Fibroblast of skin of abdomen (primary cell): Measurements from ENCODE around the gene CYSTM1.
A peak's percentile ranks its signal among the peaks of the same experiment; 100 is the strongest.
"Not testable (repeated sequence)": the region's sequence is repeated elsewhere in the genome, so short reads cannot be mapped to it uniquely, and the experiment has no call there.

ENCODE experiments used
- DNase-seq: peaks from one replicate; pipeline ENCODE4 v3.0.0-alpha.2; 2013

Gene CYSTM1

GRCh38 chr5:140178482-140179116, 3.6 kb downstream of the CYSTM1 start:
- DNase-seq = no peak

GRCh38 chr5:140181002-140181483, 6.1 kb downstream of the CYSTM1 start:
- DNase-seq = no peak

DNA sequence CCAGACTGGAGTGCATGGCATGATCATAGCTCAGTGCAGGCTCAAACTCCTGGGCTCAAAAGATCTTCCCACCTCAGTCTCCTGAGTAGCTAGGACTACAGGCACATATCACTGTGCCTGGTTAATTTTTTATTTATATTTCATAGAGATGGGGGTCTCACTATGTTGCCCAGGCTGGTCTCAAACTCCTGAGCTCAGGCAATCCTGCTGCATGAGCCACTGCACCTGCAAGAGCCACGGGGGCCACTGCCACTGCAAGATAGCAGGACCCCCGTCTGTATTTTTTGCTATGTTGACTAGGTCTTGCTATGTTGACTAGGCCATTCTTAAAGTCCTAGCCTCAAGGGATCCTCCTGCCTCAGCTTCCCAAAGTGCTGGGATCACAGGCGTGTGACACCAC, 6.5 kb downstream of the CYSTM1 start:
- DNase-seq = no peak

DNA sequence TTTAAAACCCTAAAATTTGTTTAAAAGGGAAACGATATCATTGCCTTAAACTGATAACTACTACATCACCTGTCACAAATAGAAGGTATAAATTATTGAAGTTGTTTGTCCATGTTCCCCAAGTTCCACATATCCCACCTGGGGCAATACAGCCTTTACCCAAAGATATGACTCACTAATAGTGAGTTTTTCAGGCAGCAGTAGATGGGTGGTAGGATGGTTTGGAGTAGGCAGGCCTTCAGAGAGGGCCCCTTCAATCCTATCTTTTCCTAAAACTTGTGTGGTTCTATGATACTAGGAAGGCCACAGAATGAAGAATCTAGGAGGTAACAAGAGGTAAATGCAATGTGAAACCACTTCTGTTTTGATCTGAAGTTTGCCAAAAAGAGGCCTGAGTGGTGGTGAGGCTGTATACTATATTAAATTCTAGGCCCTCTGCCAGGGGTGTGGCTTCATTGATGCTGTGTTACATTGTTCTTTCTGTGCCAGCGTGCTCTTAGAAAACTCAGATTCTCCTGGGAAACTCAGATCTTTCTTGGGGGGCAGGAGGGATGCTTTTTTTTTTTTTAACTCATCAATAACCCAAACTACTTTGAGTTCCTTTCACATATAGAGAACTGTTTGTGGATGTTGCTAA, 7.2 kb downstream of the CYSTM1 start:
- DNase-seq = peak; percentile 10

DNA sequence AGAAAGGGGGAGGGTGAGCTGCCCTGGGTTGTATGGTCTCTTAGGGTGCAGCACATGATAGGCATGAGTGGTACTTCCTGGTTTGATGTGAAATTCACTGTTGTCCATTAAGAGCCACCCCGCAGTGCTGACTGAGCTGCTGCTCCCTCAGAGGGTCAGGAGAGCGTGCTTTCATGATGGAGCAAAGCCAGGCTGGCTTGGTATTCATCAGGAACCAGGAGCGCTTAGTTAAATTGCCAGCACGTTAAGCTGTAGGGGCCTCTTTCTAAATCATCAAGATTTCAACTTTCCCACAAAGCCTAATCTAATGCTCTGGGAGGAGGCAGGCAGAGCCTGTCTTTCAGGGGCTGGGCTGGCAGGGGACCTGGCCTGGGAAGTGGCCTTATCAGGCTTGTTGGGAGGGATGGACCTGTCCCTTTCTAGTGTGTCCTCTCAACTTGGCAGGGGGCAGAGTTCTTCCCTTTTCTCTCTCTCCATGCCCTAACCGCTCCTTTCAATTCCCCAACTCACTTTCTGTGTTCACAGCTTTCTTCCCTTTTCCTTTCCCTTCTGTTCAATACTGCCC, 7.9 kb downstream of the CYSTM1 start:
- DNase-seq = peak; percentile 28

- no peak for DNase-seq
Measured at GRCh38 chr5:140185409-140185808, 10.4 kb downstream of the CYSTM1 start.

DNA sequence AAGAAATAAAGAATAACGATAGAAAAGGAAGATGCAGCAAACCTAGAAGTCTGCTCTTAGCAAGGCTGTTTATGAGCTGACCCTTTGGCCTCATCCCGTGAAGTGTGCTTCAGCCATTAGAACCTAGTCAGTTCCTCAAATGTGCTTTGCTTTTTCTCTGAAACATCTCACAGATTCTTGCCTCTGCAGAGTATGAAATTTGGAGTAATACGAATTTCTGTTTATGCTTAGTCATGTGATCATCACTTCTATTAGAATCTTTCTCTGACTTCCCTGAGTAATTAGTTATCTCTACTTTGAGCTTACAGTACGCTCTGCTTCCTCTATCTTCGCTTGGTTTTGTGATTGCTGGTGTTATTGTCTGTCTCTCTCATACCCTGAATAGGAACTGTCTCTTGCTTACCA, 11.3 kb downstream of the CYSTM1 start:
- DNase-seq = no peak

DNA sequence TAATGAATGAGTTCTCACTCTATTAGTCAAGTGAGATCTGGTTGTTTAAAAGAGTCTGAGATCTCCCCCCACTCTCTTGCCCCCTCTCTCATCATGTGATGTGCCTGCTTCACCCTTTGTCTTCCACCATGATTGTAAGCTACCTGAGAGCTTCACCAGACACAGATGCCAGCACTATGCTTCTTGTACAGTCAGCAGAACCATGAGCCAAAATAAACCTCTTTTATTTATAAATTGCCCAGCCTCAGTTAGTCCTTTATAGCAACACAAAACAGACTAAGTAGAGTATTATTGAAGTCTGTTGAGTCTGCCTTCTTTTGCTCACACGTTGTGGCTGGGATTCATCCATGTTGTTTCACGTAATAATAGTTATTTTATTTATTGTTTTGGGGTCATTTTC, 14.3 kb downstream of the CYSTM1 start:
- no peak for DNase-seq

DNA sequence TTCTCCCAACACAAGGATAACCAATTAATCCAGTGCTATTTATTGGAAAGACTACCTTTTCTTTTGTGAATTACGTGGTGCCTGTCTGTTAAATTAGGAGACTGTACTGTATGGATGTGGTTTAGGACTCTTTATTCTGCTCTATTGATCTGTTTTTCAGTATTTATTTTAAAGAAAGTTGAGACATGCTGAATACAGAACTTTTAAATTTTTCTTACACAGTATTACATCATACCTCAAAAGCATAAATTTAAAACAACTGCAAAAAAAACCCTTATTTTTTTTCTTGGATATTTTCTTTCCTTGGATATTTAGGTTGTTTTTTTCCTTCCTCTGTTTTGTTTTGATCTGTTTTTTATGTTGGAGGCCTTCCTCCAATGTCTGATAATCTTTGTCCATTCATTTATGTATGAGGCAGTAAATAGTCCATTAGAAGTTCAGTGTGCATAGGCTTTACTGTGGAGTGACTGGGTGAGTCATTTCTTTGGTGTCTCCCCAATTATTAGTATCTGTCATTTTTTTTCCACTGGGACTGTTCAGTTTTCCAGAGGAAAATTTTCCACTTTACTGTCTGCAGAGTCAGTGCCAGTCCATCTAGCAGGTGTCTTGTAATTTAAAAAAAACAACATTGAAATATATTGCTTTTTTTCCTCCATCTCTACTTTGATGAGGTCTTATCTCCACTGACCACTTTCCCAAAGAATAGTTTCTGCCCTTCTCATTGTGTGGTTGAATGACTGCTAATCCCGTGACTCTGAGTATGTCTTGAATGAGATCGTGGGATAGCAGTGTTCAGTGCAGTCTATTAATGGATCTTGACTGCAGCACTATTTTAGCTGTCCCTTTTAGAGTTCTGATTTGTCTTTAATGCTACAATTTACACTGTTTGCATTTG, 15.2 kb downstream of the CYSTM1 start:
- peak; percentile 49 for DNase-seq

DNA sequence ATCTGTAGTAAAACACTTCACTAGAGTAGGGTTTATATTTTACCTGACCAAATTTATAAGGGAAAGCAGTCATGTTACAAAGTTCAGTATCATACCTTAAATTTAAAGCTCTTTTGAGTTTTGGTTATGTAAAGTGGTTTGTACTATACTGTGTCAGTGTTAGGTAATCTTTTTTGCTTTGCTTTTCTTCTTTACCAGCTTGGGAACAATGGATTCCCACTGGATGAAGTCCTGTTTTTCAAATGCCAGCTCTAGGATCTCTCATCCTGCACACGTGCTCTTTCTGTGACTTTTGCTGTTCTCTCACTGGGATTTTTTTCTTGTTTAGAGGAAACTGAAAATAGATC, 15.9 kb downstream of the CYSTM1 start:
- DNase-seq = no peak

DNA sequence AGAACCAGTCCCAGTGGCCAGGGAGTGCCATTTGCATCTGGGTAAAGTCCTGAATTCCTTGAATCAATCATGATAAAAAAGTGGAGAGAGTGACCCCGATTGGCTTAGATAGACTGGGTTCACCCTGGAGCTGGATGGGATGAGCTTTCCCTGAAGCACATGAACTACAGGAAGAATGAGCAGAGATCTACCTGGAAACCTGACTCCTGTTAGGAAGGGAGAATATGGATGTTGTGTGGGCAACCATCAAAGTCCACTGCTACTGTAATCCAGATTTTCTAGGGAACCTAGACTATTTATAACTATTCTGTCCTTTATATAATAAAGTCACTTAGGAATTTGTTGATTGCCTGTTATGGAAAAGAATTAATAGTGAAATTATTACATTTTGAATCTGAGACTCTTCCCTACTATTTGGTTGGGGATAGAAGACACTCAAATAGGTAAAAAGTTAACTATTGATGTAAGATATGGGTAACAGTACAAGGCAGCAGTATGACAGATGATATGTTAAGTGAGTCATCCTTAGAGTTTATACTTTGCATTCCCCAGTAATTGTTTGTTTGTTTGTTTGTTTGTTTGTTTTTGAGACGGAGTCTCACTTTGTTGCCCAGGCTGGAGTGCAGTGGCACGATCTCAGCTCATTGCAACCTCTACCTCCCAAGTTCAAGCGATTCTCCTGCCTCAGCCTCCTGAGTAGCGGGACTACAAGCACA, 17.9 kb downstream of the CYSTM1 start:
- no peak for DNase-seq

GRCh38 chr5:140194662-140195061, 19.7 kb downstream of the CYSTM1 start:
- DNase-seq = no peak

GRCh38 chr5:140196115-140196814, 21.3 kb downstream of the CYSTM1 start:
- DNase-seq = no peak

DNA sequence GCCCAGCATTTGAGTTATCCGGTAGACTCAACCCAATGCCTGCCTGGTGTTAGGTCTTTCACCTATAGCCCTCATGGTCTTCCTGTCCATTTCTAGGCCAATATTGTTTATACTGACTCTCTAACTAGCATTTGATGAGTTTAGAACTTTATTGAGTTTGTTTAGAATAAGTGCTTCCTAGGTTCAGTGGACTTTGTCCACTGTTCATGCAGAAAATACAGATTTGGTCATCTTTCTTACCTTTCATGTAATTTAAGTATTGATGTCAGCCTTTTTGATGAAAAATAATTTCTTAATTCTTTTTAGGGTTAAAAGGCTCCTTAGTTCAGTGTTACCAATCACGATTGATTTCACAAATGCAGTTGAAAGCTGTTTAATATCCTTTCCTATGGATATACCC, 22.0 kb downstream of the CYSTM1 start:
- no peak for DNase-seq

DNA sequence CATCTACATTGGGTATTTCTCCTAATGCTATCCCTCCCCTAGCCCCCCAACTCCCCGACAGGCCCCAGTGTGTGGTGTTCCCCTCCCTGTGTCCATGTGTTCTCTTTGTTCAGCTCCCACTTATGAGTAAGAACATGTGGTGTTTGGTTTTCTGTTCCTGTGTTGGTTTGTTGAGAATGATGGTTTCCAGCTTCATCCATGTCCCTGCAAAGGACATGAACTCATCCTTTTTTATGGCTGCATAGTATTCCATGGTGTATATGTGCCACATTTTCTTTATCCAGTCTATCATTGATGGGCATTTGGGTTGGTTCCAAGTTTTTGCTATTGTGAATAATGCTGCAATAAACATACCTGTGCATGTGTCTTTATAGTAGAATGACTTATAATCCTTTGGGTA, 23.9 kb downstream of the CYSTM1 start:
- DNase-seq = not testable (repeated sequence)

DNA sequence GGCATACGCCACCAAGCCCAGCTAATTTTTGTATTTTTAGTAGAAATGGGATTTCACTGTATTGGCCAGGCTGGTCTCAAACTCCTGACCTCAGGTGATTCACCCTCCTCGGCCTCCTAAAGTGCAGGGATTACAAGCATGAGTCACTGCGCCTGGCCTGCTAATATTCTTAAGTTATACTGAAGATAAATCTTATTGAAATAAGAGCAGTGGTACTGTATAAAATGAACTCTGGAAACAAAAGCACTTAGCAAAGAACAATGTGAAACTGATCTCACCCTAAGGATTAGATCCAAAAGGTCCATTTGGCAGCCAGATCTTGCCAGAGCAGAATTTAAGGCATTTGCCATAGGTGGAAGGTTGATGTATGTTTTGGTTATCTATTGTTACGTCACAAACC, 27.1 kb downstream of the CYSTM1 start:
- no peak for DNase-seq

GRCh38 chr5:140202610-140203009, 27.6 kb downstream of the CYSTM1 start:
- no peak for DNase-seq

DNA sequence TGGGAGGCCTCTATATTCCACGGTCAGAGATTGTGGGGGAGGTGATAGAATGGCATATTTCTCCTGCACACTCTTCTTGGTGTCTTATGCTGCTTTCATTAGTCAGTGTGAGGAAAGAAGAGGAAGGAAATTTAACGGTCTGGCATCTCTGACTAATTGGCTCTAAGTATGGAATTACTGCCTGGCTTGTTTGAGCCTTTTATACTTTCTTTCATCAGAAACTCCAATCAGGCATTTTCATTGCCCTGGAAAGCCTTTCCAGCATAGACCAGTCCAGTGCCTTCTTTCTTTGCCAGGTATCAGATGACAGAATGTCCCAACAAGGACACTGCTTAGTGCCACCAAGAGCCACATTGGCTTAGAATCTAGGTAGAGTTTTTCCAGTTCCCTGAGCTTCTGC, 30.2 kb downstream of the CYSTM1 start:
- peak; percentile 33 for DNase-seq

DNA sequence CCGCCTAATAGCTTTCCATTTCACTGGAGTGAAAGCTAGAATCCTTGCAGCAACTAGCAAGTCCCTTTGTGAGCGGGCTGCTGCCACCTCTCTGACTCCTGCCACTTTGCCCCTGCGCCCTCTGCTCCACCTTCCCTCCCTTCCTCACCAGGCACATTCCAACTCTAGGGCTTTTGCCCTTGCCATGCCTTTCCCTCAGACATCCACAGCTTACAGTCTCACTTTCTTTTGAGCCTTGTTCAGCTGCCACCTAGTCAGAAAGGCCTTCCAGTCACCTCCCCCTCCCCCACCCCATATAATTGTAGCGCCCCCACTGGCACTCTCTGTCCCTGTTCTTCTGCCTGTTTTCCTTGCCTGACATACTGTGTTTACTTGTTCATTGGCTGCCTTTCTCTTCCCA, 31.0 kb downstream of the CYSTM1 start:
- no peak for DNase-seq

- no peak for DNase-seq
Measured at GRCh38 chr5:140207250-140207964, 32.4 kb downstream of the CYSTM1 start.

GRCh38 chr5:140208065-140208464, 33.1 kb downstream of the CYSTM1 start:
- DNase-seq = no peak
